Stimulated activated naive CD8-positive, alpha-beta T cell treated with anti-CD3 and anti-CD28 coated beads, Interleukin-15, Interleukin-2, amounts not matched to agents 100 ng/mL and 50 ng/mL, for 24 hours (primary cell): ENCODE measurements around the gene OTUD6A.

Experiments used
- H3K27ac Mint-ChIP-seq: one replicate; pipeline ENCODE4 v1.8.0; 2021; ENCODE audit warnings: mild to moderate bottlenecking, mixed read lengths
- H3K27me3 Mint-ChIP-seq: one replicate; pipeline ENCODE4 v1.8.0; 2021; ENCODE audit warnings: mixed read lengths
- H3K36me3 Mint-ChIP-seq: one replicate; pipeline ENCODE4 v1.8.0; 2021; ENCODE audit warnings: low read depth, mixed read lengths
- H3K4me1 Mint-ChIP-seq: one replicate; pipeline ENCODE4 v1.8.0; 2021; ENCODE audit warnings: low read depth, mixed read lengths
- H3K4me3 Mint-ChIP-seq: one replicate; pipeline ENCODE4 v1.8.0; 2021; ENCODE audit warnings: mild to moderate bottlenecking, mixed read lengths
- H3K9me3 Mint-ChIP-seq: one replicate; pipeline ENCODE4 v1.8.0; 2021; ENCODE audit warnings: mixed read lengths

The OTUD6A gene

GRCh38 chrX:70038951-70039350, 23.3 kb upstream of the OTUD6A start:
- Mint-ChIP-seq H3K4me3 (no peak overlapping the region), H3K36me3 (no peaks in the 10 kb centered on the region), H3K27me3 (no peaks in the 10 kb centered on the region), H3K9me3 (no peaks in the 10 kb centered on the region), H3K27ac (no peak overlapping the region), H3K4me1 (no peaks in the 10 kb centered on the region)

GRCh38 chrX:70039758-70040157, 22.5 kb upstream of the OTUD6A start:
- no peaks in the 10 kb centered on the region for H3K4me1 Mint-ChIP-seq
- no peak overlapping the region for H3K4me3 Mint-ChIP-seq
- no peaks in the 10 kb centered on the region for H3K27me3 Mint-ChIP-seq
- H3K27ac Mint-ChIP-seq: no peak overlapping the region
- H3K36me3 Mint-ChIP-seq: no peaks in the 10 kb centered on the region
- no peaks in the 10 kb centered on the region for H3K9me3 Mint-ChIP-seq

- Mint-ChIP-seq H3K27me3 (no peaks in the 10 kb centered on the region), H3K4me1 (no peaks in the 10 kb centered on the region), H3K27ac (no peak overlapping the region), H3K9me3 (no peaks in the 10 kb centered on the region), H3K4me3 (no peak overlapping the region), H3K36me3 (no peaks in the 10 kb centered on the region)
Measured at GRCh38 chrX:70041993-70042392, 20.3 kb upstream of the OTUD6A start.

GRCh38 chrX:70042399-70043371, 19.6 kb upstream of the OTUD6A start:
- Mint-ChIP-seq H3K27me3 (no peaks in the 10 kb centered on the region), H3K4me3 (no peak overlapping the region), H3K9me3 (no peaks in the 10 kb centered on the region), H3K4me1 (no peaks in the 10 kb centered on the region), H3K36me3 (no peaks in the 10 kb centered on the region), H3K27ac (no peak overlapping the region)

- no peaks in the 10 kb centered on the region for H3K27me3 Mint-ChIP-seq
- H3K36me3 Mint-ChIP-seq: no peaks in the 10 kb centered on the region
- H3K9me3 Mint-ChIP-seq: no peaks in the 10 kb centered on the region
- no peaks in the 10 kb centered on the region for H3K4me1 Mint-ChIP-seq
- H3K4me3 Mint-ChIP-seq: no peak overlapping the region
- no peak overlapping the region for H3K27ac Mint-ChIP-seq
Measured at GRCh38 chrX:70043685-70044084, 18.6 kb upstream of the OTUD6A start.

GRCh38 chrX:70044541-70045245, 17.6 kb upstream of the OTUD6A start:
- Mint-ChIP-seq H3K9me3 (no peaks in the 10 kb centered on the region), H3K27ac (no peak overlapping the region), H3K4me1 (no peaks in the 10 kb centered on the region), H3K27me3 (no peaks in the 10 kb centered on the region), H3K36me3 (no peaks in the 10 kb centered on the region), H3K4me3 (no peak overlapping the region)

- Mint-ChIP-seq H3K36me3 (no peaks in the 10 kb centered on the region), H3K27ac (no peak overlapping the region), H3K27me3 (no peaks in the 10 kb centered on the region), H3K4me3 (no peak overlapping the region), H3K9me3 (no peaks in the 10 kb centered on the region), H3K4me1 (no peaks in the 10 kb centered on the region)
Measured at GRCh38 chrX:70046978-70047377, 15.3 kb upstream of the OTUD6A start.

- H3K9me3 Mint-ChIP-seq: no peaks in the 10 kb centered on the region
- no peaks in the 10 kb centered on the region for H3K4me1 Mint-ChIP-seq
- H3K27me3 Mint-ChIP-seq: no peaks in the 10 kb centered on the region
- no peak overlapping the region for H3K27ac Mint-ChIP-seq
- H3K4me3 Mint-ChIP-seq: no peak overlapping the region
- H3K36me3 Mint-ChIP-seq: no peaks in the 10 kb centered on the region
Measured at GRCh38 chrX:70049406-70049805, 12.9 kb upstream of the OTUD6A start.

- no peak within 1 kb of the TSS for H3K4me3 Mint-ChIP-seq
- no peaks in the 10 kb centered on the region for H3K36me3 Mint-ChIP-seq
Measured at GRCh38 chrX:70049925-70050324, 12.3 kb upstream of the OTUD6A start, which contains the start of gene AWAT2. AWAT2 (minus strand) TSS chrX:70049938; CDS start chrX:70049932, 6 bp downstream.

GRCh38 chrX:70052895-70053615, 9.2 kb upstream of the OTUD6A start:
- no peak overlapping the region for H3K4me3 Mint-ChIP-seq
- no peak overlapping the region for H3K27ac Mint-ChIP-seq
- H3K27me3 Mint-ChIP-seq: no peaks in the 10 kb centered on the region
- H3K9me3 Mint-ChIP-seq: no peaks in the 10 kb centered on the region
- H3K4me1 Mint-ChIP-seq: no peaks in the 10 kb centered on the region
- H3K36me3 Mint-ChIP-seq: no peaks in the 10 kb centered on the region

More at GRCh38 chrX:70049925-70050324, 12.3 kb upstream of the OTUD6A start, which contains the start of gene AWAT2:
- no peaks in the 10 kb centered on the region for H3K27me3 Mint-ChIP-seq
- H3K9me3 Mint-ChIP-seq: no peaks in the 10 kb centered on the region
- H3K27ac Mint-ChIP-seq: no peak within 1 kb of the TSS
- no peaks in the 10 kb centered on the region for H3K4me1 Mint-ChIP-seq

GRCh38 chrX:70054391-70054790, 7.9 kb upstream of the OTUD6A start:
- H3K4me3 Mint-ChIP-seq: no peak overlapping the region
- no peak overlapping the region for H3K27ac Mint-ChIP-seq
- no peaks in the 10 kb centered on the region for H3K27me3 Mint-ChIP-seq
- H3K36me3 Mint-ChIP-seq: no peaks in the 10 kb centered on the region
- no peaks in the 10 kb centered on the region for H3K9me3 Mint-ChIP-seq
- no peaks in the 10 kb centered on the region for H3K4me1 Mint-ChIP-seq

- Mint-ChIP-seq H3K9me3 (no peaks in the 10 kb centered on the region), H3K4me1 (no peaks in the 10 kb centered on the region), H3K36me3 (no peaks in the 10 kb centered on the region), H3K27ac (no peak overlapping the region), H3K4me3 (no peak overlapping the region), H3K27me3 (no peaks in the 10 kb centered on the region)
Measured at GRCh38 chrX:70062961-70063550, 799 bp downstream of the OTUD6A start.

GRCh38 chrX:70066646-70067045, 4.4 kb downstream of the OTUD6A start:
- no peaks in the 10 kb centered on the region for H3K4me1 Mint-ChIP-seq
- H3K27ac Mint-ChIP-seq: no peak overlapping the region
- no peaks in the 10 kb centered on the region for H3K9me3 Mint-ChIP-seq
- H3K27me3 Mint-ChIP-seq: no peaks in the 10 kb centered on the region
- H3K4me3 Mint-ChIP-seq: no peak overlapping the region
- no peaks in the 10 kb centered on the region for H3K36me3 Mint-ChIP-seq

- no peaks in the 10 kb centered on the region for H3K36me3 Mint-ChIP-seq
- no peak overlapping the region for H3K4me3 Mint-ChIP-seq
- H3K9me3 Mint-ChIP-seq: no peaks in the 10 kb centered on the region
- no peaks in the 10 kb centered on the region for H3K27me3 Mint-ChIP-seq
- no peak overlapping the region for H3K27ac Mint-ChIP-seq
- no peaks in the 10 kb centered on the region for H3K4me1 Mint-ChIP-seq
Measured at GRCh38 chrX:70079297-70079696, 17.0 kb downstream of the OTUD6A start.
